Spinal cord (tissue), 10 donors: ENCODE results near the gene SCG5. TPM values are rescaled to one million over a fixed set of nuclear protein-coding genes. Genes with fewer than 3 reads are reported as not detected.

ENCODE experiments used
- DNase-seq, 6 donors: peaks; one replicate each; pipeline versions ENCODE4 v3.0.0 to v3.0.0-alpha.2; 2013 to 2015; ENCODE audit warnings: low spot score in 6 of 6, low read depth in 4 of 6
- H3K27ac ChIP-seq: one replicate; pipeline ENCODE4 v1.5.1; 2013; ENCODE audit warnings: low read depth, low read length, control low read depth
- H3K27me3 ChIP-seq: one replicate; pipeline ENCODE4 v1.6.1; 2013; ENCODE audit warnings: low read length; ENCODE audit not compliant: control insufficient read depth, insufficient read depth
- H3K36me3 ChIP-seq: one replicate; pipeline ENCODE4 v1.6.1; 2013; ENCODE audit warnings: low read length; ENCODE audit not compliant: control insufficient read depth, insufficient read depth
- H3K4me1 ChIP-seq: one replicate; pipeline ENCODE4 v1.6.1; 2013; ENCODE audit warnings: low read length; ENCODE audit not compliant: control insufficient read depth, insufficient read depth
- H3K4me3 ChIP-seq: one replicate; pipeline ENCODE4 v1.5.1; 2013; ENCODE audit warnings: low read depth, low read length, control low read depth
- H3K9me3 ChIP-seq: one replicate; pipeline ENCODE4 v1.6.1; 2013; ENCODE audit warnings: low read length; ENCODE audit not compliant: control insufficient read depth, insufficient read depth
- WGBS: methylation state at CpG from one replicate; pipeline ENCODE4 v1.1.5; 2013; ENCODE audit warnings: missing lambda C conversion rate; ENCODE audit not compliant: insufficient coverage; 5-methylcytosine and 5-hydroxymethylcytosine counted together
- polyA plus RNA-seq, 2 donors: library from polyadenylated mRNA; unstranded; fragments of 120-200 nt; gene quantifications; one replicate each; pipeline ENCODE4 v1.2.1, GENCODE V29; 2013; ENCODE audit not compliant: insufficient read length in 2 of 2
- total RNA-seq, 2 donors: library from RNA; depleted of rRNA in 1 of 2; stranded (reverse); fragments of 120-200 nt in 1 of 2; fragments of >200 nt in 1 of 2; gene quantifications; one replicate each; pipeline versions ENCODE4 v1.2.3 to v1.2.4, GENCODE V29; 2013 to 2014
- donor health status: healthy.

Gene SCG5
- total and polyA plus RNA-seq, 4 donors = 115 to 291 (median 232) TPM

GRCh38 chr15:32636908-32637567, 4.5 kb upstream of the SCG5 start:
- DNase-seq = no peak
- H3K36me3 ChIP-seq = no peaks in the 10 kb centered on the region
- 100% methylated on average over 4 of the region's 8 CpGs for WGBS
- no peaks in the 10 kb centered on the region for H3K27me3 ChIP-seq
- H3K9me3 ChIP-seq = no peaks in the 10 kb centered on the region
- peaks cover under 1% of the 10 kb centered on the region for H3K4me1 ChIP-seq
- H3K27ac ChIP-seq = no peak overlapping the region
- H3K4me3 ChIP-seq = no peak overlapping the region

- Histone ChIP-seq H3K4me1 (peaks cover 5% of the 10 kb centered on the region), H3K27me3 (no peaks in the 10 kb centered on the region), H3K27ac (no peak overlapping the region), H3K4me3 (no peak overlapping the region), H3K9me3 (no peaks in the 10 kb centered on the region), H3K36me3 (no peaks in the 10 kb centered on the region)
- DNase-seq = no peak
- no CpG with 5 or more reads among the region's 1 CpG for WGBS
Measured at GRCh38 chr15:32637704-32638103, 3.8 kb upstream of the SCG5 start.

- Histone ChIP-seq H3K9me3 (no peaks in the 10 kb centered on the region), H3K27ac (no peak overlapping the region), H3K27me3 (no peaks in the 10 kb centered on the region), H3K4me1 (peaks cover 13% of the 10 kb centered on the region), H3K36me3 (no peaks in the 10 kb centered on the region), H3K4me3 (no peak overlapping the region)
- 66% methylated on average over 3 of the region's 5 CpGs for WGBS
- DNase-seq = no peak
Measured at GRCh38 chr15:32642667-32643435, 1.3 kb downstream of the SCG5 start.

- no CpG with 5 or more reads among the region's 1 CpG for WGBS
- Histone ChIP-seq H3K36me3 (no peaks in the 10 kb centered on the region), H3K9me3 (no peaks in the 10 kb centered on the region), H3K4me1 (peaks cover 13% of the 10 kb centered on the region), H3K27me3 (no peaks in the 10 kb centered on the region), H3K4me3 (no peak overlapping the region), H3K27ac (no peak overlapping the region)
- DNase-seq = no peak
Measured at GRCh38 chr15:32643907-32644445, 2.5 kb downstream of the SCG5 start.

- H3K36me3 ChIP-seq = no peaks in the 10 kb centered on the region
- no peak overlapping the region for H3K27ac ChIP-seq
- DNase-seq = peak in 3 of 6 donors; percentile 43 to 92 (median 62)
- H3K27me3 ChIP-seq = no peaks in the 10 kb centered on the region
- H3K9me3 ChIP-seq = no peaks in the 10 kb centered on the region
- H3K4me3 ChIP-seq = no peak overlapping the region
- H3K4me1 ChIP-seq = peaks cover 13% of the 10 kb centered on the region
- no CpG with 5 or more reads among the region's 5 CpGs for WGBS
Measured at GRCh38 chr15:32646291-32646690, 4.8 kb downstream of the SCG5 start.

GRCh38 chr15:32649342-32649741, 7.8 kb downstream of the SCG5 start:
- peaks cover 5% of the 10 kb centered on the region for H3K4me1 ChIP-seq
- no peaks in the 10 kb centered on the region for H3K9me3 ChIP-seq
- H3K27ac ChIP-seq = no peak overlapping the region
- H3K27me3 ChIP-seq = no peaks in the 10 kb centered on the region
- no peak overlapping the region for H3K4me3 ChIP-seq
- peak in 1 of 6 donors; percentile 31 for DNase-seq
- H3K36me3 ChIP-seq = no peaks in the 10 kb centered on the region
- 29% methylated on average over 3 of the region's 5 CpGs for WGBS

- no peaks in the 10 kb centered on the region for H3K9me3 ChIP-seq
- H3K4me1 ChIP-seq = peaks cover under 1% of the 10 kb centered on the region
- 35% methylated on average over 6 of the region's 6 CpGs for WGBS
- no peaks in the 10 kb centered on the region for H3K27me3 ChIP-seq
- peak in 2 of 6 donors; percentile 51 to 66 for DNase-seq
- H3K4me3 ChIP-seq = no peak overlapping the region
- H3K36me3 ChIP-seq = no peaks in the 10 kb centered on the region
- H3K27ac ChIP-seq = no peak overlapping the region
Measured at GRCh38 chr15:32651229-32651837, 9.8 kb downstream of the SCG5 start.

- H3K4me1 ChIP-seq = no peaks in the 10 kb centered on the region
- no peaks in the 10 kb centered on the region for H3K27me3 ChIP-seq
- no peaks in the 10 kb centered on the region for H3K36me3 ChIP-seq
- no peak for DNase-seq
- H3K27ac ChIP-seq = no peak overlapping the region
- WGBS = 83% methylated on average over 3 of the region's 3 CpGs
- H3K9me3 ChIP-seq = no peaks in the 10 kb centered on the region
- H3K4me3 ChIP-seq = no peak overlapping the region
Measured at GRCh38 chr15:32652178-32652577, 10.7 kb downstream of the SCG5 start.

- H3K27ac ChIP-seq = no peak overlapping the region
- H3K36me3 ChIP-seq = no peaks in the 10 kb centered on the region
- H3K4me3 ChIP-seq = no peak overlapping the region
- H3K4me1 ChIP-seq = peaks cover 5% of the 10 kb centered on the region
- H3K27me3 ChIP-seq = no peaks in the 10 kb centered on the region
- 65% methylated on average over 2 of the region's 4 CpGs for WGBS
- DNase-seq = no peak
- H3K9me3 ChIP-seq = no peaks in the 10 kb centered on the region
Measured at GRCh38 chr15:32656091-32656490, 14.6 kb downstream of the SCG5 start.
